Measurements from ENCODE around the gene PBRM1.
A peak's percentile ranks its signal among the peaks of the same experiment; 100 is the strongest.
"Not testable (repeated sequence)": the region's sequence is repeated elsewhere in the genome, so short reads cannot be mapped to it uniquely, and the experiment has no call there.

Gene PBRM1

GRCh38 chr3:52537165-52537620 is 148.5 kb downstream of the PBRM1 start:
- H3K4me3 ChIP-seq (ENCODE audit: low read depth, low read length): peak overlapping the region; percentile 94

- peak within 1 kb of the TSS; percentile 94 for H3K4me3 ChIP-seq (ENCODE audit: low read depth, low read length)
These were observed 149.1 kb downstream of the PBRM1 start, which contains the start of gene UQCC5 for GRCh38 chr3:52536369-52537164. Gene UQCC5 (plus strand): TSS chr3:52536605. CDS start chr3:52536756, 151 bp downstream.

GRCh38 chr3:52536112-52536368 is 149.7 kb downstream of the PBRM1 start:
- no peak overlapping the region for H3K4me3 ChIP-seq (ENCODE audit: low read depth, low read length)

- H3K4me3 ChIP-seq (ENCODE audit: low read depth, low read length): no peak overlapping the region
These were observed 150.2 kb downstream of the PBRM1 start for GRCh38 chr3:52535411-52536111.

- H3K4me3 ChIP-seq (ENCODE audit: low read depth, low read length): peak overlapping the region; percentile 47
These were observed 151.2 kb downstream of the PBRM1 start for GRCh38 chr3:52534281-52535183.

- H3K4me3 ChIP-seq (ENCODE audit: low read depth, low read length): peak within 1 kb of the TSS; percentile 63
These were observed 152.0 kb downstream of the PBRM1 start, which contains the start of gene NT5DC2 for GRCh38 chr3:52533623-52534280. Gene NT5DC2 (minus strand): TSS chr3:52533857. CDS start chr3:52533737, 120 bp downstream.

- peak overlapping the region; percentile 63 for H3K4me3 ChIP-seq (ENCODE audit: low read depth, low read length)
These were observed 152.7 kb downstream of the PBRM1 start for GRCh38 chr3:52532838-52533622.

- peak overlapping the region; percentile 63 for H3K4me3 ChIP-seq (ENCODE audit: low read depth, low read length)
These were observed 153.2 kb downstream of the PBRM1 start for GRCh38 chr3:52532517-52532837.

- peak overlapping the region; percentile 63 for H3K4me3 ChIP-seq (ENCODE audit: low read depth, low read length)
These were observed 153.7 kb downstream of the PBRM1 start for GRCh38 chr3:52531860-52532516.

- no peak overlapping the region for H3K4me3 ChIP-seq (ENCODE audit: low read depth, low read length)
These were observed 154.5 kb downstream of the PBRM1 start for GRCh38 chr3:52530918-52531826.

- H3K4me3 ChIP-seq (ENCODE audit: low read depth, low read length): no peak overlapping the region
These were observed 156.1 kb downstream of the PBRM1 start for GRCh38 chr3:52529376-52530333.

GRCh38 chr3:52528586-52529375 is 156.9 kb downstream of the PBRM1 start:
- H3K4me3 ChIP-seq (ENCODE audit: low read depth, low read length): no peak overlapping the region

- H3K4me3 ChIP-seq (ENCODE audit: low read depth, low read length): no peak overlapping the region
These were observed 157.8 kb downstream of the PBRM1 start for GRCh38 chr3:52527732-52528585.

- no peak overlapping the region for H3K4me3 ChIP-seq (ENCODE audit: low read depth, low read length)
These were observed 158.5 kb downstream of the PBRM1 start for GRCh38 chr3:52527039-52527731.

- not testable (repeated sequence) for H3K4me3 ChIP-seq (ENCODE audit: low read depth, low read length)
These were observed 159.1 kb downstream of the PBRM1 start for GRCh38 chr3:52526671-52527038.
